Measurements from ENCODE around the gene PRKCD.

Gene PRKCD

DNA sequence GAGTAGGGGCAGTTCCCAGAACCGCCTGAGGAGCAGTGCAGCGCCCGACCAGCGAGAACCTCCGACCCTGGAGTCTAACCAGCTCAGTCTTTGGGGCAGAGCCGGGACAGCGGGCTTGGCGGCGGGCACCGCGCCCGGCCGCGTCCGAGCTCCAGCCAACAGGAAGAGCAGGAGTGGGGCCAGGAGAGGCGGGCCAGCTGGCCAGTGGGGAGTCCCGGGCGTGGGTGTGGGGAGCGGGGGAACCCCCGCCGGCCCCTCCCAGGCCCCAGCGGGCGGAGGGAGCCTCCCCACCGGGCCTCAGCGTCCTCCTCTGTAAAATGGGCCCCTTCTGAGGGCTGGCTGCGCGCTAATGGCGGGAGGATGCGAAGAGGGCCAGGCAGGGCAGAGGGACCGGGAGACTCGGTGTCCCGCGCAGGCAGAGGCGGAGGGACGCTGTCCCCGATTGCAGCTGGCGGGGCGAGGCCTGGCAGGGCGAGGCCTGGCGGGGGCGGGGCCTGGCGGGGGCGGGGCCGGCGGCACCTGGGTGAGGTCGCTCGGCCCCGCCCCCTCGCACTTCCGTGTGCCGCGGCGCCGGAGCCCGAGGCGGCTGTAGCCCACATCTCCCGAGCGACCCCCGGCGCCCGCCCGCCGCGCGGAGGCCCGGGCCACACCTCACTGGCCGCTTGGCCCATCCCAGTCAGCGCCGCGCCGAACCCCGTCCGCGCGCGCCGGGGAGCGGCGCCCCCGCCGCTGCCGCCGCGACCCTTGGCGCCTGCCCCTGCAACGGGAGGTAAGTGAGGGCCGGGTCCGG, at the start of gene PRKCD:
Gene PRKCD (plus strand): TSS at position 550 of the 790 bp plus-strand sequence. CDS start 17,214 bp downstream, outside the sequence.
- peak; percentile 76 for DNase-seq

GRCh38 chr3:53111822-53112221, 49.2 kb upstream of the PRKCD start:
- DNase-seq: no peak

DNA sequence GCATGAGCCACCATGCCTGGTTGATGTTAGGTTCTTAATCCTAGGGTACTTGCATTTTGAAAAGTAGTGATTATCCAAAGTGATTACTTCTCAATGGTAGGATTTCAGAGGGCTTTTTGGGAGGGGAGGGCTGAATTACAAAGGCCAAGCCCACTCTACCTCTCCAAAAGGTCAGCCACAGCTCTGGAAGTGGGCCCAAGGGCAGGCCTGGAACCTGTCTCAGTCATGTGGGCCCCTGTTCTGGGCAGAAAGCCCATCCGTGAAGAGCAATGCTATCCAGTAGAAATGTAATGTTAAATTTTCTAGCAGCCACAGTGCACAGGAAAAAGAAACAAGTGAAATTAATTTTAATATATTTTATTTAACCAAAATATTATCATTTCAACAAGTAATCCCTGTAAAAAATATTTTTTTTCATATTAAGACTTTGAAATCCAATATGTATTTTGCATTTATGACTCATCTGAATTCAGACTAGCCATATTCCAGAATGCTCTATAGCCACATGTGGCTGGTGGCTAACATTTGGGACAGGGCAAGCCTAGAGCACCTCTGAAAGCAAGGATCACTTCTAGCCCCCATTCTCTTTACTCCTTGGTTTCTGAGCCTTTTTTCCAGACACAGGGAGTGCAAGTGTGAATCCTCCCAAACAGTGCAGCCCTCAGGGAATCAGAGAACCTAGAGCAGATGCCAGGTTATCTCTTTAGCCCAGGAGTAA, 47.6 kb upstream of the PRKCD start:
- no peak for DNase-seq

DNA sequence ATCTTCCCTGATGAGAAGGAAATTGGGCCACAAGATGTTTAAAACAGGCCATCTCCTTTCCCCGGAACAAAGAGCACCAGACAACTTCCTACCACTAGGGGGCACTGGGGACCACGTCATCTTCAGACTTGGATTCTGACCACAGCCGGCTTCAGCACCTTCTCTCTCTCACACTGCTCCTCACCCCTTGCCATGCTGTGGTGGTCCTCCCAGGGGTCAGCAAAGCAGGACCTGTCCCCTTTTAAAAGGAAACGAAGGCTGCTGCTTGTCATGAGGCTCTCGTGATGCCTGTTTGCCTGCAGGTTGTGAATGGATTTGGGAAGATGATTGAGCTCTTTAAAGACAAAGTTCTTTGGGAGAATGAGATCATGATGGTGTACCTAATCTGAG, 47.0 kb upstream of the PRKCD start:
- DNase-seq: peak; percentile 55

DNA sequence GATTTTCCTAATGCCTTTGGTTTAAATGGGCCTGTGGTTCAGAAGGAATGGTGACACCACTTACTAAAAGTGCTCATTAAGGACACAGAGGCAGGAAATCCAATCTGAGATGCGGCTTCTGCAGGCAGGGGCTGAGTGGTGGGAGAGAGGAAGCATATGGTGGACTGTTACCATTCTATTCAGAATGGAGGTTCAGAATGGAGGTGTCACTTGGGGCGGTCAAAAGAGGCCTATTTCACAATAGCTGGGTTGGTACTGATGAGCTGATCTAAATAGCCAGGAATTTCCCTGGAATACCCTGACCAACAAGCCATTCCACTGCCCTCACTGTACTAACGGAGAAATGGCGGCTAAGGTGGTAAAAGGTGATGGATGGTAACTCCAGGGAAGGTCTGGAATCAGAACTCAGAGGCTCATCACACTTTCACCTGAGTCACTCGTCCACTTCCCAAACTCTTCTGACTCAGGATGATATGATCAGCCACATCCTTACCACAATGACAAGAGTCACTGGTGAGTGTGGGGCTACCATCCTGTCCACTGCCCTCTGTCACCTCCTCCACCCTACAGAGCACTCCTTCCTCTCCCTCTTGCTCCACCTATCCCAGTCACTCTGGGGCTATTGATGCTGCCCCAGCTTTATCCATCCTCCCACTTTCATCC, 46.5 kb upstream of the PRKCD start:
- DNase-seq: no peak

- DNase-seq: no peak
These were observed 44.1 kb upstream of the PRKCD start for GRCh38 chr3:53116956-53117355.

DNA sequence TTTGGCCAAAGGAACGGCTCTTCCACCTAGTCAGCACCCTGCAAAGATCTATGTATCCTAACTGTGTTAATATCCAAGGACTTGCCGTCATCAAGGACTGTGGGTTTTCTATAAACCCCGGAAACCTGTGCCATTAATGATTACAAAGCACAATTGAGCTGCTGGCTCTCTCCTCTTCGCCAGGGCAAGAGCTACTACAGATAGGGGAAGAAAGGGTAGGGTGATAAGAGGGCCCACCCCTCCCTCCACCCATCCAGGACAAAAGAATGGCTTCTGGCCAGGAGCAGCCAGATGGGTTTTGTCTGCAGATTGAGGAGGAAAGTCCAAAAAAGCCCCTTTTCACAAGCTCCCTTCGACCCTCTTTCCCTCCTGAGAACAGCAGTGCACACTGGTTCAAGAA, 40.7 kb upstream of the PRKCD start:
- DNase-seq: no peak

DNA sequence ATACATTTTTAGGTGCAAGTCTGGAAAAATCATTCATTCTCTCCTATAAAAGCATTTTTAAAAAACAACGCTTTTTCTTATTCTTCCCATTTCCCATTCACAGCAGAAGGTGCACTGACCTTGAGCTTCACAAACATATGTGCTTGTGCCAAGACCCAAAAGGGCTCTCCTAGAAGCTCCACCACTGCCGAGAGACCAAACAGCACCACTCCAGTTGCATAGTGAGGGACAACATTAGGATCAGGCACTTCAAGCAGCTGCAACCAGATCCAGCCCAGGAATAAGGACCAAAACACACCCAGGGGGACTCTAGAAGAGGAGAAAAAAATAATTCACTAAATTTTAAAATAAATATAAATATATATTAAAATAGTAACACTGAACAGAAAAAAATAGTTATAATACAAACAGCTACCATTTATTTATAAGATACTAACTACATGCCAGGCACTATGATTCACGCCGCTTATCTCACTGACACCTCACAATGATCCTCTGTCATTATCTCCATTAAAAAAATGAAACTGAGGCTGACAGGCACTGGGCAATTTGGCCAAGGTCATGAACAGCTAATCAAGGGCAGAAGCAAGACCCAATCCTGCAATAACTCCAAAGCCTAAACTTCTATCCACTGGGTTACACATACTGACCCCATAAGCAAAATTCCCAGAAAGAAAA, 38.6 kb upstream of the PRKCD start:
- no peak for DNase-seq

GRCh38 chr3:53122933-53123305, 38.1 kb upstream of the PRKCD start:
- DNase-seq: no peak

GRCh38 chr3:53123510-53123909, 37.5 kb upstream of the PRKCD start:
- no peak for DNase-seq

- no peak for DNase-seq
These were observed 37.1 kb upstream of the PRKCD start for GRCh38 chr3:53123953-53124352.

DNA sequence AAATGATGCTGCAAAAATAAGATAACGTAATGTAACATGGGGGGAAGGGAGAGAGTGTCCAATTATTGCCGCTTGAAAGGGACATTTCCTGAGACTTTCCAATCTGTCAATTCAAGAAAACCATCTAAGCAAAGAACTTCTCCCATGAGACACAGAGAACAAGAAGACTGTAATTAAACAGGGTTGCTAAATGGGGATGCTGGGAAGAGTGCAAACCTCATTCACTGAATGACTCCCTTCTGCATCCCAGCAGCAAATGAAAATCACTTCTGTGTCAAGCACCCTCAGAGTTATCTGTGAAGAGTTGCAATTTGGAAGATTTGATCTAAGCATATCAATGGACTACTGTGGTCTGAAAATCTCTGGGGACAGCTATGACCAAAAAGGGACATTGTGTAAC, 34.4 kb upstream of the PRKCD start:
- DNase-seq: no peak

DNA sequence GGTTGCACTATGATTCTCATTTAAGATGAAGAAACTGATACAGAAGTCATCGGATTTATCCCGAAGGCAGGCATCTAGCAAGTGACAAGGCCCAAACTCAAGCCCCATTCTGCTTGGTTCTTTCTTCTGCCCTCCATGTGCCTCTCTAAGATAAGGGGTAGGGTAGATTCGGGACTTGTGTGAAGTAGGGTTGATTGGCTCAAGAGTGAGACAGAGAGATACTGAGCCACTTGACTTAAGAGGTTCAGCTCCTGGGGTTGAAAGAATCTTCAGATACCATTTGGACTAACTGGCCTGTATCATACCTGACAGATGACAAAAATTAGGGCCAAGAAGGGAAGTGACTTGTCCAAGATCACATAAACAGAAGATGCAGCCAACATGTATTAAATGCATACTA, 31.7 kb upstream of the PRKCD start:
- no peak for DNase-seq

GRCh38 chr3:53130179-53131061, 30.6 kb upstream of the PRKCD start, which contains the start of gene RFT1:
Gene RFT1 (minus strand): TSS chr3:53130435. CDS start chr3:53130400, 35 bp downstream.
- peak; percentile 91 for DNase-seq

DNA sequence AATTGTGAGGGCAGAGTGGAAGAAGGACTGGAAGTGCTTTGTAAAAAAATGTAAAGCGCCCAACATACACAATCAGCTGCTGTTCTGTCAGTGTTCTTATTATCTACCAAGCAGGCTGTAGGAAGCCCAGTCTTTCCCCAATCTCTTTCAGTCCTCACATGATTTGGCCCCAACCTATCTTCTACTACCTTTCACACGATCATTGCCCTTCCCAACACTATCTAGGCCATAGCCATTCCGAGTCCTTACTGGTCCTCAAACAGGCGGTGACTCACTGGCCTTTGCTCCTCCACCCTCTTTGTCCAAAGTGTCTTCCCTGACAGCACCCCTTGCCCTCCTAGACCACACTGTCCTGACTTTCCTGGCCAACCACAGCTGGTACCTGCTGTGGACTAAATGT, 29.9 kb upstream of the PRKCD start:
- DNase-seq: no peak

- no peak for DNase-seq
These were observed 28.7 kb upstream of the PRKCD start for GRCh38 chr3:53132347-53132746.

DNA sequence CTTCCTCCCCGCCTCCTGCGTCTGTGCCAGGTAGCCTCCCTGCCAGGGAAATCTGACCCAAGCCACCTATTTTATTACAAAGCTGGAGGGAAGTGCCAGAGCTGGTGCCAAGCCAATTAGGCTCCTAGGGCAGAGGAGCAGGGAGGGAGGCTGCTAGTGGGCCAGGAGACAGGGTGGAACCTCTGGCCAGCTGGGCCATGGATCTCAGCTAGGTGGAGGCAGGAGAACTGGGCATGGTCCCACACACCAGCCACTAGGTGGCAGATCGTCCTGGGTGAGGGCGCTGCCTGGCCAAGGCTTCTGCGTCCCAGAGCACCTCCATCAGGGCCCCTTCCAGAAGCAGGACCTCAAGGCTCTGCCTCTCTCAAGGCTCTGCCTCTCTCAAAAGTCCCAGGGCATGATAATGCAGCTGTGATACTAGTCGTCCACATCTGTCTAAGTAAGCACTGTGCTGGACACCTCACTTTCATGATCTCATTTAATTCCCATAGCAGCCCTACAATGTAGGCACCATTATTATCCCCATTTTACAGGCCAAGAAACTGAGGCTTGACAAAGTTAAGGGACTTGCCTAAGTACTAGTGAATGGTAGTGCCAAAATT, 26.3 kb upstream of the PRKCD start:
- peak; percentile 48 for DNase-seq

DNA sequence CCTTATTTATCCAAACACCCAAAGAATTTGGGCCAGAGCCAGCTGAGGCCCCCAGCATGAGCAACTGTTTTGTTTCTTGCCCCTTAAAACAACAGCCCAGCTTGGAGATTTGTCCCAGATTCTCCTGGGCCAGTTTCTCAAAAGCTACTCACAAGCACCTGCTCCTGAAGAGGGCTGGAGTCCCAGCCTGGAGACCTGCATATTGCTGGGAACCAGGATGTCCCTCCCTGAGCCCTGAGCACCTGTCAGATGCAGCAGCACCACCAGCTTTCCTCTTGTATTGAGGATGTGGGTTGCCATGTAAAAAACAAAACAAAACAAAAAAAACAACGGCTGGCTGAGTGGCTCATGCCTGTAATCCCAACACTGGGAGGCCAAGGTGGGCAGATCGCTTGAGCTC, 23.8 kb upstream of the PRKCD start:
- no peak for DNase-seq

- no peak for DNase-seq
These were observed 23.1 kb upstream of the PRKCD start for GRCh38 chr3:53137835-53138446.

GRCh38 chr3:53139906-53140846, 20.8 kb upstream of the PRKCD start:
- DNase-seq: no peak

All from NCI-H146 (cell line).